Stimulated activated CD8-positive, alpha-beta memory T cell treated with anti-CD3 and anti-CD28 coated beads, Interleukin-12 subunit alpha, Interleukin-12 subunit beta, amount 100 ng/mL, for 1 hour (primary cell): ENCODE results near the gene CSF1R.

Source experiments
- DNase-seq: peaks from one replicate; pipeline ENCODE4 v3.0.0-alpha.2; 2020; ENCODE audit warnings: low read depth

CSF1R gene

DNA sequence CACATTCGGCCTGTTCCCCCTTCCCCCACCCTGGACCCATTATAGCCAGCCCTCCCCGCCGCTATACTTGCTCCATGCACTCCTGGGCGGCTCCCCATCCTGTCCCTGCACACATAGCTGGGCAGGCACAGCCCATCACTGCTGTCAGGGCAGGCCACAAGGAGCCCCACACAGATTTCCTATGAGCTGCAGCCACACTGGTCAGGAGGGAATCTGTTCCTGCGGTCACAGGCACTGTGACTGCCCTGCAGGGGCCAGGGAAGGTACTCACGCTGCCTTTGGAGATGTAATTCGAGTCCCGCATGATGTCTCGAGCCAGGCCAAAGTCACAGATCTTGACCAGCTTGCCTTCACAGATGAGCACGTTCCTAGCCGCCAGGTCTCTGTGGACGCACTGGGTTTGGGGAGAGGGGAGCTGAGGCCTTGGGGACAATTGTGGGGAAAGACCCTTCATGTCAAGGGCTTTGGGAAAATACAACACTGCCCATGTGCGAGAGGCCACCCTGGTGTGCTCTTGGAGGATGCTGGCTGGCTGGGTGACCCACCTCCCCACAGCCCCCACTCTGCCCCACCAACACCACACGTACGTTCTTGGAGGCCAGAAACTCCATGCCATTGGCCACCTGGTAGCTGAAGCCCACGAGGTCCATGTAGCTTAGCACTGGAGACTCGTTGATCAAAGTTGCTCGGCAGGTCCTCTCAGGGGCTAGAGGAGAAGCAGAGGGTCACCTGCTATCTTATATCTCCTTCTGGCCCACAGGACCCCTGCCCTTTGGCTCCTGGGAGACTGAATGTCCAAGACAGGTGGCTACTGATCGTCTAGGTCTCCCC, 34.5 kb upstream of the CSF1R start:
- no peak for DNase-seq

DNA sequence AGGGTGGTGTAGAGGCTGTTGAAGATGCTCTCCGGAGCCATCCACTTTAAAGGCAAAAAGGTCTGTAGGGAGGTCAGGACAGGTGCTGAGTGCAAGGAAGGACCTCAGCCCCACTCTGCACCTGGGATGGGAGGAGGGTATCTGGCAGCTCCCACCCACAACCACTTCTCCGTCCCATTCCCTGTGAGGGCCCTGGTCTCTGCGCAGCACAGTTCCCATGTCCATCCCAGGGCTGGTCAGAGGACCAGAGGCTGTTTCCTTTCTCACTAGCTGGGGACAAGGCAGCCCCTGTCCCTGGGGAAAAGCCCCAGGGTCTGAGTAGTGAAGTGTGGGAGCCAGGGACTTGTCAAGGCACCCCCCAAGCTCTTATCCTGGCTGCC, 33.7 kb upstream of the CSF1R start:
- no peak for DNase-seq

DNA sequence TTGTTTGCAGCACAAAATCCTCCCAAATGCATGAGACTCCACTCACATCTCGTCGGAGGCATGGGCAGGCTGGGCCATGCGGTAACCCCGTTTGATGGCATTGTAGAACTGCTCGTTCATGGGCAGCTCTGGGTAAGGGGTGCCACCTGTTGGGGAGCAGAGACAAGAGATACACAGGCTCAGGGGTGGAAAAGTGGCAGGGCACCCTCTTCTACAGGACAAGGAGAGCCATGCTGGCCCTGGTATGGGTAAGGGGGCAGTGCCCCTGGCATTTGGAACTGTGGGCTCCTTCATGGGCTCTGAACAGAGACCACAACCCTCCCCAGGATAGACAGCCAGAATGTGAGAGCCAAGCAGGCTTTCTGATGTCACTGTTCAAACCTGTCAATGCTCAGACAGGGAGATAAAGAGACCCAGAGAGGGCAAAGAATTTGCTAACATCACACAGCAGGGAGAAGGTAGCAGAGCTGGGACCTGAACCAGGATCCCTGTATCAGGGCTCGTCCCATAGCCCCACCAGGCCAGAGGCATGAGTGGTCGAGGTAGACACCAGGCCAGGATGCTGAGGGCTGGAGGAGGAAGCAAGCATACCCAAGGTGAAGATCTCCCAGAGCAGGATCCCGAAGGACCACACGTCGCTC, 33.2 kb upstream of the CSF1R start:
- DNase-seq = no peak

DNA sequence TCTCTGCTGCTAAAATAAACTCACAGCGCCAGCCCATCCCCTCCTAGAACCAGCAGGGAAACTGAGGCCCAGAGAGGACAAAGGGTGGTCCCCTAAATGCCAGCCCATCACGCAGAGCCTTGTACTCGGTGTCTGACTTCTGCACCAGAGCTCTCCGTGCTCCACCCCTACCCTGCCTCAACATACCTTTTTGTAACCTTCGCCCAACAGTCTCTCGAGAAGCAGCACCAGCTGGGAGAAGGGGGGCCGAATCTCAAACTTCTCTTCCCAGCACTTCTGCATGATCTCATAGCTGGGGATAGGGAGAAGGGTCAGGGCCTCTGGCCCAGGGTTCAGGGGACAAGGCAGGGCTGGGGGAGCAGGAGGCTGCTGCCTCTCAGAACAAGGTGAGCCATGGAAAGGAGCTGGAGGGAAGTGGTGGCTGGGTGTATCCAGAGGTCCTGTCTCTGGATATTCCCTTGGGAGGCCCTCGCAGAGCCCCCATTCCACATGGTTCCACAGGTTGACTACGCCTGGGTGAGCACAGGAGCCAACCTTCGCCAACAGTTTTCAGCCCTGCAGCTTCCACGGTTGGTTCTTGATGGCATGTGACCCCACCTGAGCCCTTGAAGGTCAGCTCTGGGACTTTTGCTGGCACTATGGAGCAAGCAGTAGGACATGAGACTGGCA, 32.3 kb upstream of the CSF1R start:
- DNase-seq = no peak

DNA sequence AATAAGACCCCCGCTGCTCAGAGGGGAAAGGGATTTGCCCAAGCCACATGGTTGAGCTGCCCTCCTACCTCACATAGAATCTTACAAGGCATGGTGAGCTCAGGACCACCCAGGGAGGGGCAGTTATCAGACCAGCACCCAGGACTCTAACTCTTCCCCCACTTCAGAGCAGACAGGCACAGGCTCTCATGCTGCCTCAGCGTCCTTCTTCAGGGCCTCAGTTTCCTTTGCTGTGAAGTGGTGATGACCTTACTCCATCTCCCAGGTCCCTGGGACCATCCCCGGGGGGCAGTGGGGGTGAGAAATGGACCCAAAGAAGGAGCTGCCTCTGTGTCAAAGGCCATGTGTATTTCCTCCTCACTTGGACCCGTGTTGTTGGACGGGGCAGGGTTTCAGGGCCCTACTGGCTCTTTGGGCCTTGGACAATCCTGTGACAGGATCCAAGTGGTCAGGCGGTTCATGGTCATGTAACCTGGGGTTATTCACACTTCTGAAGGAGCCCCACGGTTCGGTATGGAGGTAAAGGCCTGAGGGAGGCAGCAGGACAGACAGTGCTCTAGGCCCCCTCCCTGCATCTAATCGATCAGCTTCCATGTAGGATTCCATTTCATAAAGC, 31.7 kb upstream of the CSF1R start:
- DNase-seq = no peak

DNA sequence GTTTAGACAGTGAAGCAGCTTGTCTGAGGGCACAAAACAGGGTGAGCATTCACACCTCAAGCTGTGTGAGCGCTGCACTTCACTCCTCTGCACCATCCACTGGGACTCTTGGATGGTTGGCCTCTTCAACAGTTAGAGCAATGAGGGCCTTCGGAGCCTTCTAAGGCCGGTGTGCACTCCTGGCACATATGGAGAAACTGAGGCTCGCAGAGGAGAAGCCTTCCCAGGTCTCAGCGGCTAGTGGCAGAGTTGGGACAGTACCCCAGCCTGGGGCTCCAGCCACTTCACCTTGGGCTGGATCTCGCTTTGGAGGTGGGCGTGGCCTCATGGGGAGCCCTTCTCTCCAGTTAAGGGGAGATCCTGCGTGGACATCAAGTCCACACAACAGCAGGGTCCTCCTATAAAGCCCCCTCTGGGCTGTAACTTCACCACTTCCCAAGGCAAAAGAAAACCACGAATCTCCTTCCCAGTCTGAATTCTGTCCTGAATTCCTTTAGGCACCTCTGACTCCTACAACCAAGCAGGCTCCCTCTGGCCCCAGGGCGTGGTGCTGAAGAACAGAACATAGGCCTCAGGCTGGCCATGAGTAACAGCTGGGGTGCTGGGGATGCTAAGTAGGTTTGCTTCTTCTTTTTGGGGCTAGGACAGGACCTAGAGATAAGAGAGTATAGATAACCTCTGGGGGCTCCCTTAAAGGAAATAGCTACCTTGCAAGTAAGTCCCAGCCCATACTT, 30.5 kb upstream of the CSF1R start:
- no peak for DNase-seq

DNA sequence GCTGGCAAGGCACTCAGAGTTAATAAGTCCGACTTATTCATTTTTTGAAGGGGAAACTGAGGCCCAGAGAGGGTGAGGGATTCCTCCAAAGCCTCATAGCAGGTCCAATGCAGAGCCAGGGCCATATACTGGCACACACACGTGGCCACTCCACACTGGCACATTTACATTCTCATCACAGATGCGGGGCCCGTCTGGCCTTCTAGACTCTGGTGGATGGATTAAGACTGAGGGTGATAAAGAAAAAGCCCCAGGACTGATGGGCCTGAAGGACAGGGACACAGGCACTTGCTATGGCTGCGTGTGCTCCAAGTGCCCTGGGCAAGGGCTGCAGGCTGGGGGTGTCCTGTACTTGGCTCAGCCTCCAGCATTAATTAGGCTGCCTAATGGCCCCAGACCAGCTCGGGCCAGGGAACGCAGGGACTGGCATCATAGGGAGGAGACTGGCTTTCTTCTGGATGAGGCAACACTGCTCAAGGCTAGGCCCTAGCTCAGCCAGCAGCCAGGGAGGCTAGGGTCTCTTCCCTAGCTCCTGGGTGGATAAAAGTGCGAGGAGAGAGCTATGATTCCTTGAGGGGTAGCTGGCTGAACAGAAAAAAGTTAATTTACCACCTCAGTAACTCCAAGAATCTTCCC, 28.5 kb upstream of the CSF1R start:
- no peak for DNase-seq

DNA sequence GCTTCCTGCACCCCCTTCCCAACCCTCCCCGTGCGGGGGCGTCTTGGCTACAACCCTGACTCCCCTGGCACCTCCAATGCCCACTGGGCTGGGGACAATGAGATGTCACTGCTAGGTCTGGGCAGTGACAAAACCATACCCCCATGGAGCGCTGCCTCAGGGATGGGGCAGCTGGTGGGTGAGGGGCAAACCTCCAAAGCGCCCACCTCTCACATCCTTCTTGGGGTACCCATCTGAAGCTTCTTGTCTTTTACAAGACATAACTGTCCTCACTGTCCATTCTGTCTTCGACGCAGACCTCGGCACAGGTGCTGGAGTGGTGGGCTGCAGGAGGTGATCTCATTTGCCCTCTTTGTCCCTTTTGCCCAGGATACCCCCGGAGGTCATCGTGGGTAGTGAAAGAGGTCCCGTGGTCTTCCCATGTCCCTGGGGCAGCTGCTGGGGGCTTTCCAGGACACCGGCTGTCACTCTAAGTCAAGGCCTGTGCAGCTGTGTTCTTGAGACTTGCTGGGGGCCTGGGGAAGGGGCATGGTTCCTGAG, 27.8 kb upstream of the CSF1R start:
- DNase-seq = no peak

DNA sequence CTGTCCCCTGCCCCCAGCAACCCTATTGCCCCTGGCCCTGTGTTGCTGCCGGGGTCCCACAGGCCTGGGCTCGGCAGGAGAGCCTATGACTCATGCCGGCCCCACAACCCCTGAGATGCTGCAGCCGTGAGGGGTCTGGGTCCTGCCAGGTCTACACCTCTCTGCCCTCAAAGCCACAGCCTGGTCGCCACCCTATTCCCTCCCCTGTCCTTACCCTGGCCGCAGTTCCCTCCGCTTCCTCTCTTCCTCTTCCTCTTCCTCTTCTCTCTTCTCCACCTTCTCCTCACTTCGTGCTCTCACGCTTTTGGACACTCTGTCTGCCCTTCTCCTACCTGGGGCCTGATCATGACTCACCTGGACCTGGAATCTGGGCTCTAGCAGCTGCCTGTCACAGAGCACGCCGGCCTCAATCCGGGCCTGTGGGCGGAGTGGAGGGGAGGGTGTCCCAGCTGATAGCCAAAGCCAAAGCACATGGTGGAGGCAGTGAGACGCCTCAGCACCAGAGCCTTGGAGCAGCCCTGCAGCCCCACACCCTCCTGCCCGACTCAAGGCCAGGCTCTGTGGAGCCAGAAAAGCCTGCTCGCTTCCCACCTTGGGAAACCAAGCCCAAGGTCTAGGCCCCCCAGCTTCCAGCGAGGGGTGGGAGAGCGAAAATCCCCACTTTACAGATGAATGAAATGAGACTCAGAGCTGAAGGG, 26.8 kb upstream of the CSF1R start:
- DNase-seq = no peak

DNA sequence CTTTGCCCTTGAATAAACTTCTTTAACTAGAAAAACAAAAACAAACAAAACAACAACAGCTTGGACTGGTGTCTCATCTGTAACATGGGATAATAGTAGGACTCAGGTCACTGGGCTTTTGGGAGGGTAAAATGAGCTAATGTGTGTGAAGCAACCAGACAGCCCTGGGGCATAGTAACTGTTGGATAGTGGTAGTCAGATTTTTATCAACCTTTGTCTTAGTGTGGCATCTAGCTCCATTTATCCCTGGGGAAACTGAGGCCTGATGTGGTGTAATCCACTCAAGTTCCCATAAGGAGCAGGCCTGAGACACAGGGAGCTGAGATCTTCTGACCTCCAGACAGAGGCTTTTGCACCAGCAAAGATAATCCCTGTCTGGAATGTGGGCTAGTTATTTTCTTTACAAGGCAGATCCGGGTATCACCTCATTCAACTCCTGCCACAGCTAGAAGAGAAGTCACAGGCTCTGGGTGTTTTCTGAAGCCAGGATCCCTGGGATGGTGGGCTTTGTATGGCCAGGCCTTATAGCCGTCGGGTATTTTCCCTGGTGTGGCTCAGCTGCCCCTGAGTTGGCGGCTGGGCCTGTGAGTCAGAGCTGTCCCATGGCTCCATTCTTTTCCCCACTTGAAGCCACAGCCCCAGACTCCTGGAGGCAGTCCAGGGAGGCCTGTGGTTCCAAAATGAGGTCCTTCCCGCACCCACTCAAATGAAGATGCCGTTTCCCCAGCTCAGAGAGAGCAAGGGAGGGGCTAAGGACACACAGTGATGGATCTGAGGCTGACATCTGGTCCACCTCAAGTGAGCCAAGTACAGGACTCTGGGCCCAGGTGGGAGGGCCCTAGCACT, 26.1 kb upstream of the CSF1R start:
- no peak for DNase-seq

DNA sequence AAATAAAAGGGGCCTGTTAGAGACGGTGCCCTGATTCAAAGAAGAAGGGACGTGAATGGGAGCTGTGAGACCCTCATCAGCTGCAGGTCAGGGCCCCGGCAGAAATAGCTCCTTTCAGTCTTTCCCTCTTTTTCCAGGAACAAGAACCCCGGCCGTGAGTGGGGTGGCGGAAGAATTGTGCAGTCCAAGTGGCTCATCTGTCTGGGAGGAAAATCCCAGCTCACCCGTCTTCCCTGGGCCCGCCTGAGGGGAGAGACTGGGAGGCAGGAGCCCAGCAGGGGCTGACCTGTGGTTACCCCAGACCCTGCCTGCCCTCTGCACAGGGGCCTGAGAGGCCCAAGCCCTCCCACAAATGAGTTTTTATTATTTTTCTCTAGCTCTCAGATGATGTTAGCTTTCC, 24.8 kb upstream of the CSF1R start:
- no peak for DNase-seq

DNA sequence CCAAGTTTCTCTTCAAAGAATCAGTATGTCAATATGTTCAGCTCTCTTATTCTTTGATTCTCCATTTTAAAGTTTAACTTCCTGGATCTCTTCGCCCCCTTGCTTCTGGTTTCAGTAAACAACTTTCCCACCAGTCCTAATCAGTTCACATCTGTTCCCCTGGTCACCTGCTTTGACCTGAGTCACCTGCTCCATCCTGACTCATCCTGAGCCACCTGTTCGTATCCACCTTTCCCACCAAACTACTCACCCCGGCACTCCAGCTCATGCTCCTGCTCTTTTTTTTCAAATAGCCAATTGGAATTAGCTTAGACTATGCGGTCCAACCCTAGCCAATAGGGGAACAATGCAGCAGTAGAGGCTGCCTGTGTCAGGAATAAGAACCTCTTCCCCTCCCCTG, 23.6 kb upstream of the CSF1R start:
- no peak for DNase-seq

DNA sequence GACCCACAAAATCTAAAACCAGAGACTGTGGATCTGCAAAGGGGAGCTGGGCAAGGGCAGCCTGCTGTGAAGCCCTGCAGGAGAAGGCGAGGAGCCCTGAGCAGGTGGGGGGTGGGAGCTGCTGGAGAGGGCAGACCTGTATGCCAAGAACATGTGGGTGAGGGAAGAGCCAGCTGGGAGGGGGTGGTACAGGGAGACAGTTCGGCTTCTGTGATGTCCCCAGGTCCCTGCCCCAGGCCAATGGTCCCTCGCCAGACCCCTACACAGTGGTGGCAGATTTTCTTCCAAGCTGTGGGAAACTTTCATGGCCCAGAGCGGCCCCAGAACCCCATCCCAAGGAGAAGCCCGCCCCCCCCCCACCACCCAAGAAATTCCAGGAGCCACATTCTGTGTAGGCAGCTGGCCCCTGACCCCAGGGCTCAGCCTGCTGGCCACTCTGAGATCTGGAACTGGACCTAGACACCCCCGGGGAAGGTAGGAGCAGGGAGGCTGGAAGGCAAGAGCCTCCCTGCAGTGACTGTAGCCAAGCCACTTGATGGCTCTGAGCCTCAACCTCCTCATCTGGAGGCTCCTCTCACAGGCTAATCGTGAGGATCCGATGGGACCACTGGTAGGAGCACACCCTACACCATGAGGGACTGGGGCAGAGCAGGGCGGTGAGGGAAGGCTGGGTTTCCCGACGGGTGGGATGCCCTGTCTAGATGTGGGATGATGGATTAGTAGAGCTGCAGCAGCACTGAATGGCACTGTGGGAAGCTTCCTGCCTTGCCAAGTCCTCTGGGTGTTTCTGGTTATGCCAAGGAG, 22.6 kb upstream of the CSF1R start:
- DNase-seq = no peak

DNA sequence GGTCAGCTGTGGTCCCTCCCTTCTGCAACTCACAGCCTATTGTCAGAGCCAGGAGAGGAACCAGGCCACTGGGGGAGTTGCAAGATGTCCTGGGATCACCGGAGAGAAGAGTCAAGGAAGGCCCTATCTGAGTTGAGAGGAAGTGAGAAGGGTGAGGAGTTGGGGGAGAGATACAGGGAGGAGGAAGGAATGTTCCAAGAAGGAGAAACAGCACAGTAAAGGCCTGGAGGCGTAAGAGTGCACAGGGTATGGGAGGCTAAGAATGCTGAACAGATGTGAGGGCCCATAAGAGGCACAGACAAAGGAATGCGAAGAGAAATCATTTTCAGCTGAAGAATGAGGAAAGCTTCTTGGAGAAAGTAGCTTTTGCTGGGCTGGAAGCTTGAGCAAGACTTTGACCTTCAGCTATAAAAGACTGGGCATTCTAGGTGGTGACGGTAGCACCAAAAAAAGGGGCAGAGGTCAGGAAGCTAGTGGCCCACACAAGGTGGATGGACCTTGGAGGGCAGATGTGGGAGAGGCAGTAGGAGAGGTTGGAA, 21.6 kb upstream of the CSF1R start:
- no peak for DNase-seq

DNA sequence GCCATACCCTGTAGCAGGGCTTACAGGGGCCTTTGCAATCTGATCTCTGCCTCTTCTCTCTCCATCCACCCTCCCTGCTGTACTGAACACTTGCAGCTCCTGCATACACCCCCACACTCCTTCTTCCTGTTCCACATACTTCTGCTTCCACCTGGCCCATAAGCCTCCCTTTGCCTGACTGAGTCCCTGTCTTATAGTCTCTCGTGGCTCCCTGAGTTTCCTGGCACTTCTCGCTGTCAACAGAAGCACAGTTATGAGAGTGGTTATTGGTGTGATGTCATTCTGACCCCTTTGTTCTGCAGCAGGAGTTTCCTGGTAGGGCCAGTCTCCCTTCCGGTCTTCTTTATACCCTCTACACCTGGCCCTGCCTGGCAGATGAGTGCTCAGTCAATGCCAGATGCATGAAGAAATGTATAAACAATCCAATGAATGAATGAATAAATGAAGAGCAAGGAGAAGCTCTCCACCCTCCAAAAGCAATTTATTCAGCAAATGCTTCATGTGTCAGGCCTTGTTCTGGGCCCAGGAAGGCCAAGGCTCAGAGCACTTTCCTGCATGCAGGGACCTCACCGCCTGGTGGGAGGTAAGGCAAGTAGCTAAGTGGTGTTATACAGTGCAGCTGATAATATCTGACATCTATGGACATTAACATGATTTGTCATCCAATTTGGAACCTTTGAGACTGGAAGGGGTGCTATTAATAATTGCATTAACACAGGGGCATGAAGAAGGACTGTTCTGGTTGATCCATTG, 20.5 kb upstream of the CSF1R start:
- DNase-seq = no peak

DNA sequence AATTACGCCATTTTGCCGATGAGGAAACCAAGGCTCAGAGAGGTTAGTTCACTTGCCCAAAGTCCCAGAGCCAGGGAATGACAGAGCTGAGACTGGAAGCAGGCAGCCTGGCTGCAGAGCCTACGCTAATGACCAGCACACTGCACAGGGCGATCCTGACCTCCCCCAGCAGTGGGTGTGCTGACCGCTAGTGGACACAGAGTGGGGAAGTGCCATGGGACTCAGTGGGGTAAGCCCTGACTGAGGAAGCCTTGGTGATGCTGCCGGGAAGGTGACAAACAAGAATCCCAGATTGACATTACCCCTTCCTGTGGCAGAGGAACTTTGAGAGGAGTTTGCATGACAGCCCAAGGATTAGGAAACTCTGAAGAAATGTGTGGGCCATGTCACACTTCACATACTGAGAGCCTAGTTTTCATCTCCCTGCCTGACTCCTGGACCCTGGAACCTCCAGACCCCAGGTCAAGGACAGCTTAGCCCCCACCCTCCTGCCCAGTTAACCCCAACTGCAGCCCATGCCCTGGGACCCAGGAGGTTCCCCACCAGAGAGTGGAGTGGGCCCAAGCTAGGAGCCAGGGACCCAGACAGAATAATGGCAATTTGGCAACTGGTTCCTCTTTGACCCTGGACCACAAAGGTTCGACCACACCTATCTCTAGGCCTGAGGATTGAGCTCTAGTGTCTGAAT, 19.7 kb upstream of the CSF1R start:
- DNase-seq = no peak

DNA sequence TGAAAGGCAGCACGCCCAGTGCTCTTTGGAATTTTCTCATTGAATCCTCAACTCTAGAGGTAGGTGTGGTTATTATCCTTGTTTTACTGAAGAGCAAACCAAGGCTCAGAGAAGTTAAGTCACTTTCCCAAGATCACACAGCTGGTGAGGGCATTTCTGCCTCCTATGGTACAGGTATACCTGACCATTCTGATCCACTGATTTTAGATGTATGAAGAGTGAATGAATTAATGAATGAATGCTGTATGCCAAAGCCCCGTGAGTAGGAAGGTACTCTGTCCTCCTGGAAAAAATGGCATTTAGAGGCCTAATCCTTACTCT, 18.2 kb upstream of the CSF1R start:
- no peak for DNase-seq
